B cell (primary cell): ENCODE results near the gene PARD6A. TPM values are rescaled to one million over a fixed set of nuclear protein-coding genes. Genes with fewer than 3 reads are reported as not detected.

Experiments
- ATAC-seq: fragments of 200-7000 bp; cut with Tn5 transposase; one replicate; pipeline ENCODE4 v1.10.0; 2021; ENCODE audit warnings: low read depth, mild to moderate bottlenecking, moderate number of reproducible peaks, moderate library complexity
- CTCF ChIA-PET: fragments of 350-600 bp; sonication (Branson Sonifier 250); formaldehyde crosslinking; loops from one replicate; lab custom pipeline; 2021; ENCODE audit warnings: antibody characterized with exemption, inconsistent platforms; lab: Charles Lee
- POLR2A ChIA-PET: fragments of 350-600 bp; sonication (Branson Sonifier 250); formaldehyde crosslinking; loops from one replicate; lab custom pipeline; 2021; ENCODE audit warnings: antibody characterized with exemption; lab: Charles Lee
- DNase-seq: peaks from one replicate; pipeline ENCODE4 v3.0.0; 2013
- H2AFZ ChIP-seq: 2 replicates; pipeline ENCODE4 v1.6.1; 2012; ENCODE audit warnings: mild to moderate bottlenecking, low read depth, low read length; ENCODE audit not compliant: insufficient read depth, poor library complexity, severe bottlenecking
- H3K27ac ChIP-seq, 2 donors: 1 replicate in 1 of 2; 2 replicates in 1 of 2; pipeline ENCODE4 v1.5.1; 2012 to 2013; ENCODE audit warnings: low read length in 2 of 2, mild to moderate bottlenecking in 2 of 2, moderate library complexity in 1 of 2
- H3K27me3 ChIP-seq, 4 experiments: fragments of 200-600 bp in 1 of 4; sonication (generic) in 1 of 4; replicated peaks in 1 of 4; 1 replicate in 2 of 4; 2 replicates in 2 of 4; pipeline versions ENCODE4 v1.6.1 to v1.7.0; 2013 to 2016; ENCODE audit warnings: low read length in 3 of 4, mild to moderate bottlenecking in 2 of 4, mixed read lengths in 1 of 4, moderate library complexity in 1 of 4; ENCODE audit not compliant: insufficient read depth in 4 of 4, control insufficient read depth in 3 of 4; ENCODE audit errors: control extremely low read depth in 1 of 4
- H3K36me3 ChIP-seq, 2 experiments: replicated peaks in 1 of 2; 1 replicate in 1 of 2; 2 replicates in 1 of 2; pipeline versions ENCODE4 v1.6.1 to v1.7.1; 2013; ENCODE audit warnings: low read length in 1 of 2; ENCODE audit not compliant: insufficient read depth in 2 of 2, control insufficient read depth in 1 of 2; ENCODE audit errors: control extremely low read depth in 1 of 2, extremely low read depth in 1 of 2
- H3K4me1 ChIP-seq, 2 donors: fragments of 200-600 bp in 1 of 2; sonication (generic) in 1 of 2; 1 replicate in 1 of 2; 2 replicates in 1 of 2; pipeline versions ENCODE4 v1.5.1 to v1.6.1; 2013 to 2017; ENCODE audit warnings: low read length in 2 of 2; ENCODE audit not compliant: control insufficient read depth in 2 of 2, insufficient read depth in 2 of 2
- H3K4me2 ChIP-seq: replicated peaks from 2 replicates; pipeline ENCODE3; 2012; ENCODE audit warnings: mild to moderate bottlenecking, low read depth, low read length; ENCODE audit not compliant: poor library complexity, severe bottlenecking
- H3K4me3 ChIP-seq, 5 experiments: fragments of 200-600 bp in 1 of 5; sonication (generic) in 1 of 5; 1 replicate in 3 of 5; 2 replicates in 2 of 5; pipeline versions ENCODE4 v1.5.1 to v1.7.0; 2011 to 2016; ENCODE audit warnings: low read length in 4 of 5, mild to moderate bottlenecking in 4 of 5, low read depth in 2 of 5, control low read depth in 1 of 5, moderate library complexity in 1 of 5; ENCODE audit not compliant: insufficient read depth in 1 of 5; ENCODE audit errors: control extremely low read depth in 1 of 5, extremely low read depth in 1 of 5
- H3K79me2 ChIP-seq: fragments of 200-600 bp; sonication (generic); one replicate; pipeline ENCODE4 v1.6.0; 2016; ENCODE audit warnings: low read length; ENCODE audit not compliant: control insufficient read depth, insufficient read depth
- H3K9ac ChIP-seq: fragments of 200-600 bp; sonication (generic); 2 replicates; pipeline ENCODE4 v1.6.1; 2017; ENCODE audit warnings: mild to moderate bottlenecking, low read length, moderate library complexity
- H3K9me3 ChIP-seq, 3 donors: one replicate each; pipeline versions ENCODE4 v1.6.1 to v1.7.1; 2013; ENCODE audit warnings: low read length in 2 of 3; ENCODE audit not compliant: control insufficient read depth in 2 of 3, insufficient read depth in 1 of 3; ENCODE audit errors: control extremely low read depth in 1 of 3
- H4K20me1 ChIP-seq: 2 replicates; pipeline ENCODE4 v1.6.0; 2012; ENCODE audit warnings: mild to moderate bottlenecking, low read length; ENCODE audit not compliant: insufficient read depth, control insufficient read depth, poor library complexity, severe bottlenecking
- H3K27ac Mint-ChIP-seq: one replicate; pipeline ENCODE4 v1.8.0; 2021; ENCODE audit warnings: mixed read lengths
- H3K27me3 Mint-ChIP-seq: one replicate; pipeline ENCODE4 v1.8.0; 2021; ENCODE audit warnings: mixed read lengths
- H3K4me1 Mint-ChIP-seq: one replicate; pipeline ENCODE4 v1.8.0; 2021; ENCODE audit warnings: mixed read lengths
- H3K4me3 Mint-ChIP-seq: one replicate; pipeline ENCODE4 v1.8.0; 2021; ENCODE audit warnings: mixed read lengths
- H3K9me3 Mint-ChIP-seq: one replicate; pipeline ENCODE4 v1.8.0; 2022; ENCODE audit warnings: mixed read lengths; ENCODE audit not compliant: insufficient read depth
- EZH2 ChIP-seq: IDR thresholded peaks from 2 replicates; pipeline ENCODE4 v1.6.1; 2012; ENCODE audit warnings: borderline replicate concordance, low read depth, mild to moderate bottlenecking, moderate library complexity, low read length; ENCODE audit not compliant: insufficient read depth, poor library complexity, severe bottlenecking
- WGBS: methylation state at CpG from one replicate; pipeline ENCODE4 v1.1.5; 2013; ENCODE audit warnings: missing lambda C conversion rate; ENCODE audit not compliant: insufficient coverage; 5-methylcytosine and 5-hydroxymethylcytosine counted together
- intact Hi-C: fragments of 100-400 bp; cut with micrococcal nuclease; formaldehyde crosslinking; loops from one replicate; pipeline ENCODE4 v1.10.0; 2022
- polyA plus RNA-seq: library from polyadenylated mRNA; depleted of rRNA; stranded (reverse); fragments of >200 nt; gene quantifications from 2 replicates; pipeline ENCODE4 v1.2.3, GENCODE V29; 2012
- total RNA-seq, 2 donors: library from RNA; stranded (reverse); fragments of 120-200 nt in 1 of 2; gene quantifications; 1 replicate in 1 of 2; 2 replicates in 1 of 2; pipeline versions ENCODE4 v1.2.3 to v1.2.4, GENCODE V29; 2013 to 2022
- TF ChIP-seq, protein P1 (sequence below): fragments of 200-600 bp; IDR thresholded peaks from one replicate; pipeline ENCODE4 v1.8.0; 2022; ENCODE audit warnings: antibody characterized with exemption, mild to moderate bottlenecking

Gene PARD6A
- total and polyA plus RNA-seq, 2 donors (not counting 1 experiment from before 2014, with no cell fraction given) = 14.8 to 15.9 TPM

DNA sequence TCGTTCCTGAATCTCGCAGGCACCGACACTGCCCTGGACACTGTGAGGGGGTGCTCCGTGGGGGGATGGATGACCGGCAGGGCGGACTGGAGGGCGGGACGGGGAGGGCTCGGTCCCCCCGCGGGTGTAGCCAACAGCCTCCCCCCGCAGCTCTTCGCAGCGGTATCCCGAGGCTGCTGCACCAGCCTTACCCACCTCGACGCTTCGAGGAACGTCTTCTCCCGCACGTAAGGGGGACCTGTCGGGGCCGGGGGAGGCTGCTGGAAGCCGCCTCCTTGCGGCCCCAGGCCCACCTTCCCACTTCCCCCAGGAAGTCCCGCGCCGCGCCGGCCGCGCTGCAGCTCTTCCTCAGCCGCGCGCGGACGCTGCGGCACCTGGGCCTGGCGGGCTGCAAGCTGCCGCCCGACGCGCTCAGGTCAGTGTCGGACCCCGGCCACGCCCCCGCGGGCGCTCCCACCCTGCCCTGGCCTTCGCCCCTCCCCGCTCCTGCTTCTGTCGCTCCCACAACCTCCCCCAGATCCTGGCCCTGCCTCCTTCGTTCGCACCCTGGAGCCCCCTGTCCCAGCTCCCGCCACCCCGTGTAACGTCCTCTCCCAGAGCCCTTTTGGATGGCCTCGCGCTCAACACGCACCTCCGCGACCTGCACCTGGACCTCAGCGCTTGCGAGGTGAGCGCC is 12.5 kb upstream of the PARD6A start:
- no peak overlapping the region for H3K9ac ChIP-seq

More for the DNA sequence above, 12.5 kb upstream of the PARD6A start:
- Histone ChIP-seq H4K20me1 (peaks cover 38% of the 10 kb centered on the region), H3K79me2 (peaks cover 62% of the 10 kb centered on the region), H3K9me3 (no peaks in the 10 kb centered on the region), H2AFZ (no peak overlapping the region), H3K27me3 (no peaks in the 10 kb centered on the region), H3K4me1 (peaks cover 12 to 20% of the 10 kb centered on the region in 2 donors), H3K36me3 (peaks cover 0 to 55% of the 10 kb centered on the region in 2 experiments), H3K4me3 (no peak overlapping the region), H3K4me2 (no peak overlapping the region), H3K27ac (no peak overlapping the region)
- Mint-ChIP-seq H3K27me3 (no peaks in the 10 kb centered on the region), H3K4me3 (no peak overlapping the region), H3K9me3 (no peaks in the 10 kb centered on the region), H3K27ac (no peak overlapping the region), H3K4me1 (peaks cover 20% of the 10 kb centered on the region)
- WGBS = 97% methylated on average over 56 of the region's 65 CpGs
- intact Hi-C loops = no loop called here
- POLR2A ChIA-PET = interaction anchor here (1.1 to 1.8 kb wide), 2 partner anchors 10 to 86 kb away, joined by 3 to 6 read pairs; no protein-coding TSS in a partner anchor
- no peak for DNase-seq
- no peak for TF ChIP-seq EZH2
- TF ChIP-seq, protein P1, sequence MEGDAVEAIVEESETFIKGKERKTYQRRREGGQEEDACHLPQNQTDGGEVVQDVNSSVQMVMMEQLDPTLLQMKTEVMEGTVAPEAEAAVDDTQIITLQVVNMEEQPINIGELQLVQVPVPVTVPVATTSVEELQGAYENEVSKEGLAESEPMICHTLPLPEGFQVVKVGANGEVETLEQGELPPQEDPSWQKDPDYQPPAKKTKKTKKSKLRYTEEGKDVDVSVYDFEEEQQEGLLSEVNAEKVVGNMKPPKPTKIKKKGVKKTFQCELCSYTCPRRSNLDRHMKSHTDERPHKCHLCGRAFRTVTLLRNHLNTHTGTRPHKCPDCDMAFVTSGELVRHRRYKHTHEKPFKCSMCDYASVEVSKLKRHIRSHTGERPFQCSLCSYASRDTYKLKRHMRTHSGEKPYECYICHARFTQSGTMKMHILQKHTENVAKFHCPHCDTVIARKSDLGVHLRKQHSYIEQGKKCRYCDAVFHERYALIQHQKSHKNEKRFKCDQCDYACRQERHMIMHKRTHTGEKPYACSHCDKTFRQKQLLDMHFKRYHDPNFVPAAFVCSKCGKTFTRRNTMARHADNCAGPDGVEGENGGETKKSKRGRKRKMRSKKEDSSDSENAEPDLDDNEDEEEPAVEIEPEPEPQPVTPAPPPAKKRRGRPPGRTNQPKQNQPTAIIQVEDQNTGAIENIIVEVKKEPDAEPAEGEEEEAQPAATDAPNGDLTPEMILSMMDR = no peak
- CTCF ChIA-PET = interaction anchor here (0.7 to 8.4 kb wide), 4 partner anchors 86 to 234 kb away, joined by 4 to 220 read pairs (median 6); partner anchors contain the start of gene CTCF
- no peak for ATAC-seq
